Measurements from ENCODE around the gene FGF14.

GRCh38 chr13:101916108-101916774 is 485.6 kb downstream of the FGF14 start:
- TF ChIP-seq EZH2phosphoT487 (conservative IDR thresholded peaks at IDR 0.05; ENCODE audit: low read length), result no peak
- TF ChIP-seq, protein P1, sequence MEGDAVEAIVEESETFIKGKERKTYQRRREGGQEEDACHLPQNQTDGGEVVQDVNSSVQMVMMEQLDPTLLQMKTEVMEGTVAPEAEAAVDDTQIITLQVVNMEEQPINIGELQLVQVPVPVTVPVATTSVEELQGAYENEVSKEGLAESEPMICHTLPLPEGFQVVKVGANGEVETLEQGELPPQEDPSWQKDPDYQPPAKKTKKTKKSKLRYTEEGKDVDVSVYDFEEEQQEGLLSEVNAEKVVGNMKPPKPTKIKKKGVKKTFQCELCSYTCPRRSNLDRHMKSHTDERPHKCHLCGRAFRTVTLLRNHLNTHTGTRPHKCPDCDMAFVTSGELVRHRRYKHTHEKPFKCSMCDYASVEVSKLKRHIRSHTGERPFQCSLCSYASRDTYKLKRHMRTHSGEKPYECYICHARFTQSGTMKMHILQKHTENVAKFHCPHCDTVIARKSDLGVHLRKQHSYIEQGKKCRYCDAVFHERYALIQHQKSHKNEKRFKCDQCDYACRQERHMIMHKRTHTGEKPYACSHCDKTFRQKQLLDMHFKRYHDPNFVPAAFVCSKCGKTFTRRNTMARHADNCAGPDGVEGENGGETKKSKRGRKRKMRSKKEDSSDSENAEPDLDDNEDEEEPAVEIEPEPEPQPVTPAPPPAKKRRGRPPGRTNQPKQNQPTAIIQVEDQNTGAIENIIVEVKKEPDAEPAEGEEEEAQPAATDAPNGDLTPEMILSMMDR (IDR thresholded peaks at IDR 0.05; ENCODE audit: insufficient read depth, low read length, poor library complexity, severe bottlenecking), result no peak
